Activated gamma-delta T cell treated with anti-CD3 and anti-CD28 coated beads, Interleukin-2, amount 50 U/mL, for 16 hours (primary cell): ENCODE data around the gene ULK3.

Source experiments
- DNase-seq: peaks from one replicate; pipeline ENCODE4 v3.0.0-alpha.2; 2020; ENCODE audit warnings: low read depth

The ULK3 gene

GRCh38 chr15:74840851-74841775 lies 1.8 kb downstream of the ULK3 start:
- no peak for DNase-seq

- no peak for DNase-seq
These were observed 3.2 kb downstream of the ULK3 start for GRCh38 chr15:74839526-74840395.

GRCh38 chr15:74838746-74839525 lies 4.0 kb downstream of the ULK3 start:
- DNase-seq: no peak

- no peak for DNase-seq
These were observed 4.8 kb downstream of the ULK3 start for GRCh38 chr15:74838137-74838516.

- DNase-seq: no peak
These were observed 5.3 kb downstream of the ULK3 start for GRCh38 chr15:74837482-74838136.

GRCh38 chr15:74836846-74837245 lies 6.1 kb downstream of the ULK3 start:
- DNase-seq: no peak

GRCh38 chr15:74835312-74835823 lies 7.6 kb downstream of the ULK3 start:
- DNase-seq: no peak

GRCh38 chr15:74833376-74834107 lies 9.4 kb downstream of the ULK3 start:
- DNase-seq: no peak

GRCh38 chr15:74832826-74833225 lies 10.1 kb downstream of the ULK3 start:
- DNase-seq: no peak

GRCh38 chr15:74831813-74832495 lies 11.0 kb downstream of the ULK3 start:
- no peak for DNase-seq

- no peak for DNase-seq
These were observed 12.1 kb downstream of the ULK3 start for GRCh38 chr15:74830868-74831267.

- DNase-seq: no peak
These were observed 13.0 kb downstream of the ULK3 start for GRCh38 chr15:74829991-74830390.

- no peak for DNase-seq
These were observed 13.5 kb downstream of the ULK3 start for GRCh38 chr15:74829486-74829885.

GRCh38 chr15:74828835-74829234 lies 14.1 kb downstream of the ULK3 start:
- no peak for DNase-seq

GRCh38 chr15:74827614-74828013 lies 15.3 kb downstream of the ULK3 start:
- DNase-seq: no peak

GRCh38 chr15:74826921-74827320 lies 16.0 kb downstream of the ULK3 start:
- DNase-seq: no peak

GRCh38 chr15:74826364-74826819 lies 16.6 kb downstream of the ULK3 start, which contains the start of gene CPLX3:
Gene CPLX3 (plus strand): TSS chr15:74826627. CDS start chr15:74826704, 77 bp downstream.
- no peak for DNase-seq

- DNase-seq: no peak
These were observed 17.1 kb downstream of the ULK3 start for GRCh38 chr15:74825866-74826265.

GRCh38 chr15:74824976-74825375 lies 18.0 kb downstream of the ULK3 start:
- DNase-seq: no peak

GRCh38 chr15:74823324-74823723 lies 19.6 kb downstream of the ULK3 start:
- DNase-seq: no peak
